ENCODE results near the gene ENAM. TPM values are rescaled to one million over a fixed set of nuclear protein-coding genes. Genes with fewer than 3 reads are reported as not detected.

Gene ENAM, protein sequence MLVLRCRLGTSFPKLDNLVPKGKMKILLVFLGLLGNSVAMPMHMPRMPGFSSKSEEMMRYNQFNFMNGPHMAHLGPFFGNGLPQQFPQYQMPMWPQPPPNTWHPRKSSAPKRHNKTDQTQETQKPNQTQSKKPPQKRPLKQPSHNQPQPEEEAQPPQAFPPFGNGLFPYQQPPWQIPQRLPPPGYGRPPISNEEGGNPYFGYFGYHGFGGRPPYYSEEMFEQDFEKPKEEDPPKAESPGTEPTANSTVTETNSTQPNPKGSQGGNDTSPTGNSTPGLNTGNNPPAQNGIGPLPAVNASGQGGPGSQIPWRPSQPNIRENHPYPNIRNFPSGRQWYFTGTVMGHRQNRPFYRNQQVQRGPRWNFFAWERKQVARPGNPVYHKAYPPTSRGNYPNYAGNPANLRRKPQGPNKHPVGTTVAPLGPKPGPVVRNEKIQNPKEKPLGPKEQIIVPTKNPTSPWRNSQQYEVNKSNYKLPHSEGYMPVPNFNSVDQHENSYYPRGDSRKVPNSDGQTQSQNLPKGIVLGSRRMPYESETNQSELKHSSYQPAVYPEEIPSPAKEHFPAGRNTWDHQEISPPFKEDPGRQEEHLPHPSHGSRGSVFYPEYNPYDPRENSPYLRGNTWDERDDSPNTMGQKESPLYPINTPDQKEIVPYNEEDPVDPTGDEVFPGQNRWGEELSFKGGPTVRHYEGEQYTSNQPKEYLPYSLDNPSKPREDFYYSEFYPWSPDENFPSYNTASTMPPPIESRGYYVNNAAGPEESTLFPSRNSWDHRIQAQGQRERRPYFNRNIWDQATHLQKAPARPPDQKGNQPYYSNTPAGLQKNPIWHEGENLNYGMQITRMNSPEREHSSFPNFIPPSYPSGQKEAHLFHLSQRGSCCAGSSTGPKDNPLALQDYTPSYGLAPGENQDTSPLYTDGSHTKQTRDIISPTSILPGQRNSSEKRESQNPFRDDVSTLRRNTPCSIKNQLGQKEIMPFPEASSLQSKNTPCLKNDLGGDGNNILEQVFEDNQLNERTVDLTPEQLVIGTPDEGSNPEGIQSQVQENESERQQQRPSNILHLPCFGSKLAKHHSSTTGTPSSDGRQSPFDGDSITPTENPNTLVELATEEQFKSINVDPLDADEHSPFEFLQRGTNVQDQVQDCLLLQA
- total RNA-seq (2022) (0.26 and 1.0 TPM in 2 replicates), Bru-seq, nascent RNA (percentile 21 among the genes with signal in this experiment), BruChase-seq, experiment 1, labeled RNA remaining after a 6-hour chase (percentile 23 among the genes with signal in this experiment), BruChase-seq, experiment 2, labeled RNA remaining after a 2-hour chase (percentile 18 among the genes with signal in this experiment)
- long read RNA-seq, partial matches to known transcripts: 0 of 1 reads
- long read RNA-seq, other reads (novel, unspliced or antisense): 1 of 1 reads

GRCh38 chr4:70628444-70628843 is at the start of gene ENAM:
ENAM (plus strand) TSS chr4:70628744; CDS start chr4:70629501, 757 bp downstream.
- H3K27ac Mint-ChIP-seq (ENCODE audit: unreplicated experiment): no peak within 1 kb of the TSS
- no TSS peak for BruUV-seq (replicated peaks)
- TF ChIP-seq CTCF (IDR thresholded peaks at IDR 0.05; ENCODE audit: unreplicated experiment): no peak
- intact Hi-C loops (cut with micrococcal nuclease; ENCODE audit: unreplicated experiment): no loop called here
- H3K4me3 Mint-ChIP-seq (ENCODE audit: low read depth, unreplicated experiment): no peak within 1 kb of the TSS
- CTCF ChIA-PET: no interaction called here
- peaks cover 9% of the 10 kb centered on the region for H3K4me1 Mint-ChIP-seq (ENCODE audit: low read depth, unreplicated experiment)
- no peak for DNase-seq
- H3K9me3 Mint-ChIP-seq (ENCODE audit: low read depth, unreplicated experiment): no peaks in the 10 kb centered on the region
- no peaks in the 10 kb centered on the region for H3K36me3 Mint-ChIP-seq (ENCODE audit: insufficient read depth, unreplicated experiment)
- H3K27me3 Mint-ChIP-seq (ENCODE audit: unreplicated experiment): no peaks in the 10 kb centered on the region

- no peak overlapping the region for H3K4me3 Mint-ChIP-seq (ENCODE audit: low read depth, unreplicated experiment)
- H3K36me3 Mint-ChIP-seq (ENCODE audit: insufficient read depth, unreplicated experiment): no peaks in the 10 kb centered on the region
- CTCF ChIA-PET: no interaction called here
- no peaks in the 10 kb centered on the region for H3K27me3 Mint-ChIP-seq (ENCODE audit: unreplicated experiment)
- no peak for DNase-seq
- H3K27ac Mint-ChIP-seq (ENCODE audit: unreplicated experiment): no peak overlapping the region
- TF ChIP-seq CTCF (IDR thresholded peaks at IDR 0.05; ENCODE audit: unreplicated experiment): no peak
- H3K4me1 Mint-ChIP-seq (ENCODE audit: low read depth, unreplicated experiment): peaks cover 10% of the 10 kb centered on the region
- no TSS peak for BruUV-seq (replicated peaks)
- H3K9me3 Mint-ChIP-seq (ENCODE audit: low read depth, unreplicated experiment): peaks cover 2% of the 10 kb centered on the region
- intact Hi-C loops (cut with micrococcal nuclease; ENCODE audit: unreplicated experiment): no loop called here
These were observed 46.6 kb upstream of the ENAM start for GRCh38 chr4:70581980-70582379.

DNA sequence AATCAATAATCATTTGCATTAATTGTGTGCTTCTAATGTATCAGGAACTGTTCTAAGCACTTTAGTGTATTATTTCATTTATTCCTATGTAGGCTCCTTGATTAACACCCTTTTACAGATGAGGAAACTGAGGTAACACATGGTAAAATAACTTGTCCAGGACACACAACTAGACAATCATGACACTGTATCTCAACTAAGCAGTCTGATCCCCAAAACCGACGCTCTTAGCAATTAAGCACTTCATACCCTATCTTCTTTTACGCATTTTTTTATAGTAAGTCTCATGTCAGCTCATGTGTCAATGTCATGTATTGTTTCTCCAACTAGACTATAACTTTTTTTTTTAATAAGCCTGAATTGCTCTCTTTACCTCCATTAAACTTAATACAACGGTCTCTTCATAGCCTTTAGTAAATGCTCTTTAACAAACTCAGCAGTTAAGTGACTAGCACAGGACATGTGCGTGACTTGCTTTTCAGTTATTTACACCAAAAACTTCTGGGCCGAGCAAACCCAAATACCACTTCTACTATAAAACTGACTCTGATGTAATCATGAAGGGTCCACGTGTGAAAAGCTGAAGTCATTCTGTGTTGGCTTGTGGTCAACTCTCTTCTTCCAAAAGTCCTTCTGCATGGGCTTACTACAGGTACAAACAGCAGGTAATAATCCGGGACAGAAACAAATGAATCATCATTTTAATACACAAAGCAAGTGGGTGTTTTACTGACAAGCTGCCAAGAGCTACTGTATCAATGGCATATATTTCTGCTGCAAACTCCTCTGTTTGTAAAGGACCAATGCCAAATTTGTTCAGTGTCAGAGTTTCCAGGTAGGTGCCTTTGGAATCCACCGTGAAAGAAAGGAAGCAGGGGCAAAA is 44.4 kb upstream of the ENAM start:
- no peaks in the 10 kb centered on the region for H3K27me3 Mint-ChIP-seq (ENCODE audit: unreplicated experiment)
- BruUV-seq (replicated peaks): no TSS peak
- no peak for TF ChIP-seq CTCF (IDR thresholded peaks at IDR 0.05; ENCODE audit: unreplicated experiment)
- CTCF ChIA-PET: no interaction called here
- peak; percentile 53 for DNase-seq
- peak overlapping the region; percentile 53 for H3K27ac Mint-ChIP-seq (ENCODE audit: unreplicated experiment)
- H3K4me3 Mint-ChIP-seq (ENCODE audit: low read depth, unreplicated experiment): no peak overlapping the region
- no peaks in the 10 kb centered on the region for H3K36me3 Mint-ChIP-seq (ENCODE audit: insufficient read depth, unreplicated experiment)
- no peaks in the 10 kb centered on the region for H3K9me3 Mint-ChIP-seq (ENCODE audit: low read depth, unreplicated experiment)
- intact Hi-C loops (cut with micrococcal nuclease; ENCODE audit: unreplicated experiment): no loop called here
- peaks cover 10% of the 10 kb centered on the region for H3K4me1 Mint-ChIP-seq (ENCODE audit: low read depth, unreplicated experiment)

All from Calu3 (cell line).